H54 (cell line): ENCODE measurements around the gene IL37.
"Not testable (repeated sequence)": the region's sequence is repeated elsewhere in the genome, so short reads cannot be mapped to it uniquely, and the experiment has no call there.

Source experiments
- DNase-seq: peaks from one replicate; pipeline ENCODE4 v3.0.0; 2011; ENCODE audit warnings: low spot score, mixed read lengths; ENCODE audit not compliant: insufficient read length
- FAIRE-seq: peaks from 3 replicates; lab custom pipeline; 2011; peaks lifted over from hg19 to GRCh38; lab: Jason Lieb, UNC
- POLR2A ChIP-seq: IDR thresholded peaks from 2 replicates; pipeline ENCODE4 v1.6.1; 2011; ENCODE audit warnings: low read depth, mild to moderate bottlenecking, low read length

IL37 gene

GRCh38 chr2:112881217-112881985, 29.6 kb upstream of the IL37 start:
- no peak for TF ChIP-seq POLR2A
- DNase-seq (peak; percentile 45), FAIRE-seq (peak; percentile 82)

- DNase-seq (no peak), FAIRE-seq (no peak)
- no peak for TF ChIP-seq POLR2A
Observed at GRCh38 chr2:112883669-112884068, 27.3 kb upstream of the IL37 start.

- DNase-seq = peak; percentile 66
- no peak for FAIRE-seq
Observed at GRCh38 chr2:112884869-112885505, 26.0 kb upstream of the IL37 start.

GRCh38 chr2:112885506-112885902, 25.5 kb upstream of the IL37 start:
- TF ChIP-seq POLR2A = no peak
- no peak for DNase-seq
- FAIRE-seq = no peak

More at GRCh38 chr2:112884869-112885505, 26.0 kb upstream of the IL37 start:
- no peak for TF ChIP-seq POLR2A

- FAIRE-seq (no peak), DNase-seq (no peak)
- TF ChIP-seq POLR2A = no peak
Observed at GRCh38 chr2:112886291-112886690, 24.7 kb upstream of the IL37 start.

GRCh38 chr2:112887964-112888749, 22.8 kb upstream of the IL37 start:
- TF ChIP-seq POLR2A = no peak
- FAIRE-seq (no peak), DNase-seq (no peak)

- DNase-seq (no peak), FAIRE-seq (no peak)
- TF ChIP-seq POLR2A = no peak
Observed at GRCh38 chr2:112889976-112890375, 21.0 kb upstream of the IL37 start.

- no peak for TF ChIP-seq POLR2A
- no peak for FAIRE-seq
- no peak for DNase-seq
Observed at GRCh38 chr2:112891385-112891831, 19.6 kb upstream of the IL37 start.

GRCh38 chr2:112893752-112894151, 17.2 kb upstream of the IL37 start:
- FAIRE-seq (no peak), DNase-seq (no peak)
- no peak for TF ChIP-seq POLR2A

GRCh38 chr2:112896909-112897623, 13.9 kb upstream of the IL37 start:
- no peak for TF ChIP-seq POLR2A
- no peak for FAIRE-seq
- DNase-seq = no peak

- DNase-seq = no peak
- no peak for FAIRE-seq
Observed at GRCh38 chr2:112897624-112897978, 13.4 kb upstream of the IL37 start.

GRCh38 chr2:112901431-112902065, 9.4 kb upstream of the IL37 start:
- FAIRE-seq, DNase-seq: not testable (repeated sequence)

More at GRCh38 chr2:112897624-112897978, 13.4 kb upstream of the IL37 start:
- no peak for TF ChIP-seq POLR2A

- no peak for TF ChIP-seq POLR2A
- FAIRE-seq (no peak), DNase-seq (no peak)
Observed at GRCh38 chr2:112902816-112903215, 8.1 kb upstream of the IL37 start.
